Osteocyte (in vitro differentiated cells): ENCODE data around the gene HAUS5. TPM values are rescaled to one million over a fixed set of nuclear protein-coding genes. Genes with fewer than 3 reads are reported as not detected.

Experiments used
- DNase-seq: peaks from one replicate; pipeline ENCODE4 v3.0.0; 2021; ENCODE audit warnings: mixed read lengths; ENCODE audit not compliant: unreplicated experiment; ENCODE audit errors: extremely low spot score
- H3K27ac Mint-ChIP-seq: one replicate; pipeline ENCODE4 v1.8.0; 2021; ENCODE audit warnings: mild to moderate bottlenecking, mixed read lengths; ENCODE audit not compliant: unreplicated experiment
- H3K27me3 Mint-ChIP-seq: one replicate; pipeline ENCODE4 v1.8.0; 2021; ENCODE audit warnings: mixed read lengths; ENCODE audit not compliant: unreplicated experiment
- H3K36me3 Mint-ChIP-seq: one replicate; pipeline ENCODE4 v1.8.0; 2021; ENCODE audit warnings: mixed read lengths; ENCODE audit not compliant: unreplicated experiment
- H3K4me1 Mint-ChIP-seq: one replicate; pipeline ENCODE4 v1.8.0; 2021; ENCODE audit warnings: mixed read lengths; ENCODE audit not compliant: unreplicated experiment
- H3K4me3 Mint-ChIP-seq: one replicate; pipeline ENCODE4 v1.8.0; 2021; ENCODE audit warnings: mild to moderate bottlenecking, moderate library complexity, mixed read lengths; ENCODE audit not compliant: unreplicated experiment
- H3K9me3 Mint-ChIP-seq: one replicate; pipeline ENCODE4 v1.8.0; 2021; ENCODE audit warnings: mixed read lengths; ENCODE audit not compliant: unreplicated experiment
- total RNA-seq: library from RNA; stranded (reverse); gene quantifications from 2 replicates; pipeline ENCODE4 v1.2.1, GENCODE V29; 2021
- TF ChIP-seq, protein P1 (sequence below): fragments of 200-600 bp; sonication (generic); IDR thresholded peaks from 2 replicates; pipeline ENCODE4 v1.5.0; 2021; ENCODE audit warnings: antibody characterized with exemption, mild to moderate bottlenecking, moderate library complexity

HAUS5 gene
- total RNA-seq, 1 donor from 2014 or later, result 15.0 TPM

DNA sequence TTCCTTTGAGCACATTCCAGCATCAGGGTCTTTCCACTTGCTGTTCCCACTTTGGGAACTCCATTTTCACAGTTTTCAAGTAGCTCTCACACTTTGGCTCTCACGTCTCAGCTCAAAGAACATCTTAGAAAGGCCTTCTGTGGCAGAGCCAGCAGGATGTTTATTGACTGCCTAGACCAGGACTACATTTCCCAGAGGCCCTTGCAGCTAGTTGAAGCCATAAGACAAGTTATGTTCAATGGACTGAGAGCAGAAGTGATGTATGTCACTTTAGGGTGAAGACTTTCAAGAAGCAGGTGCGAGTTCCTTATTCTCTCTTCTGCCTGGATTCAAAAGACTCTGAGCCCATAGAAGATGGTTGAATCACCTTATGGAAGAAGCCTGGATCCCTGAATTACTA is 4.3 kb upstream of the HAUS5 start:
- peaks cover 13% of the 10 kb centered on the region for H3K9me3 Mint-ChIP-seq
- no peaks in the 10 kb centered on the region for H3K36me3 Mint-ChIP-seq
- H3K27ac Mint-ChIP-seq, result no peak overlapping the region
- peaks cover 7% of the 10 kb centered on the region for H3K4me1 Mint-ChIP-seq
- DNase-seq, result no peak
- H3K27me3 Mint-ChIP-seq, result peaks cover 3% of the 10 kb centered on the region
- H3K4me3 Mint-ChIP-seq, result no peak overlapping the region
- TF ChIP-seq, protein P1, sequence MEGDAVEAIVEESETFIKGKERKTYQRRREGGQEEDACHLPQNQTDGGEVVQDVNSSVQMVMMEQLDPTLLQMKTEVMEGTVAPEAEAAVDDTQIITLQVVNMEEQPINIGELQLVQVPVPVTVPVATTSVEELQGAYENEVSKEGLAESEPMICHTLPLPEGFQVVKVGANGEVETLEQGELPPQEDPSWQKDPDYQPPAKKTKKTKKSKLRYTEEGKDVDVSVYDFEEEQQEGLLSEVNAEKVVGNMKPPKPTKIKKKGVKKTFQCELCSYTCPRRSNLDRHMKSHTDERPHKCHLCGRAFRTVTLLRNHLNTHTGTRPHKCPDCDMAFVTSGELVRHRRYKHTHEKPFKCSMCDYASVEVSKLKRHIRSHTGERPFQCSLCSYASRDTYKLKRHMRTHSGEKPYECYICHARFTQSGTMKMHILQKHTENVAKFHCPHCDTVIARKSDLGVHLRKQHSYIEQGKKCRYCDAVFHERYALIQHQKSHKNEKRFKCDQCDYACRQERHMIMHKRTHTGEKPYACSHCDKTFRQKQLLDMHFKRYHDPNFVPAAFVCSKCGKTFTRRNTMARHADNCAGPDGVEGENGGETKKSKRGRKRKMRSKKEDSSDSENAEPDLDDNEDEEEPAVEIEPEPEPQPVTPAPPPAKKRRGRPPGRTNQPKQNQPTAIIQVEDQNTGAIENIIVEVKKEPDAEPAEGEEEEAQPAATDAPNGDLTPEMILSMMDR, result no peak

DNA sequence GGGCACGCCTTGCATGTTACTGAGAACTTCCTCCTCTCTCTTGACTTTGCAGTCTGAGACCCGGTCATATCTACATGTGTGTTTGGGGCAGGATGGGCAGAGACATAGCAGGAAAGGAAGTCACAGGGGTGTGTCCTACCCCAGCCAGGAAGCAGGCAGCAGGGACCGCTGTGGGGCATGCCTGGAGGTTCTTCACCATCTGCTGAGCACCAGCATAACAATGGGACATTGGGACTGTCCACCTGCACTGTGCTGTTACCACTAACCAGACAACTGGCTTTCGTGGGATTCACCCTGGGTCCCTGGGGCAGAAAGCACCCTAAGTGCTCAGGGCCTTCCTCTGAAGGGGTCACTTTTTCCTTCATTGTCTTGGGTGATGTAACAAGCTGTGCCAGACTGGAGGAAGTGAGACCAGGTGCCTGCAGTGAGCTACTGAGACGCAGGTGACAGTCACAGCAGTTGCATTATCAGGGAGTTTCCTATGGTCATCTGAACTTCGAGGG is 2.6 kb upstream of the HAUS5 start:
- peaks cover 13% of the 10 kb centered on the region for H3K9me3 Mint-ChIP-seq
- TF ChIP-seq, protein P1, result no peak
- H3K36me3 Mint-ChIP-seq, result no peaks in the 10 kb centered on the region
- no peak overlapping the region for H3K4me3 Mint-ChIP-seq
- H3K4me1 Mint-ChIP-seq, result peaks cover 10% of the 10 kb centered on the region
- H3K27ac Mint-ChIP-seq, result no peak overlapping the region
- no peaks in the 10 kb centered on the region for H3K27me3 Mint-ChIP-seq
- DNase-seq, result no peak

- H3K27ac Mint-ChIP-seq, result no peak overlapping the region
- H3K36me3 Mint-ChIP-seq, result peaks cover 4% of the 10 kb centered on the region
- DNase-seq, result no peak
- peaks cover 11% of the 10 kb centered on the region for H3K9me3 Mint-ChIP-seq
- H3K4me1 Mint-ChIP-seq, result peaks cover 10% of the 10 kb centered on the region
- H3K4me3 Mint-ChIP-seq, result peak overlapping the region; percentile 83
- TF ChIP-seq, protein P1, result no peak
- no peaks in the 10 kb centered on the region for H3K27me3 Mint-ChIP-seq
Measured at GRCh38 chr19:35612224-35612558, 344 bp upstream of the HAUS5 start.

- H3K4me3 Mint-ChIP-seq, result peak overlapping the region; percentile 83
- peaks cover 4% of the 10 kb centered on the region for H3K36me3 Mint-ChIP-seq
- H3K9me3 Mint-ChIP-seq, result peaks cover 2% of the 10 kb centered on the region
- no peak for DNase-seq
- no peak overlapping the region for H3K27ac Mint-ChIP-seq
- no peaks in the 10 kb centered on the region for H3K27me3 Mint-ChIP-seq
- peaks cover 10% of the 10 kb centered on the region for H3K4me1 Mint-ChIP-seq
- TF ChIP-seq, protein P1, result no peak
Measured at GRCh38 chr19:35613574-35613973, 1.0 kb downstream of the HAUS5 start.

GRCh38 chr19:35615036-35615435 is 2.5 kb downstream of the HAUS5 start:
- H3K27ac Mint-ChIP-seq, result no peak overlapping the region
- DNase-seq, result no peak
- H3K4me1 Mint-ChIP-seq, result peaks cover 10% of the 10 kb centered on the region
- H3K27me3 Mint-ChIP-seq, result no peaks in the 10 kb centered on the region
- no peak overlapping the region for H3K4me3 Mint-ChIP-seq
- TF ChIP-seq, protein P1, result no peak
- H3K9me3 Mint-ChIP-seq, result no peaks in the 10 kb centered on the region
- peaks cover 4% of the 10 kb centered on the region for H3K36me3 Mint-ChIP-seq
